HG02610 (cell line): ENCODE measurements around the gene MAP3K15.
A peak's percentile ranks its signal among the peaks of the same experiment; 100 is the strongest.

Experiments
- ATAC-seq: cut with Tn5 transposase; IDR thresholded peaks from one replicate; pipeline ENCODE4 v1.9.1; 2021; ENCODE audit warnings: mild to moderate bottlenecking, moderate library complexity; ENCODE audit not compliant: unreplicated experiment

Gene MAP3K15

GRCh38 chrX:19514791-19515614 lies at the start of gene MAP3K15:
Gene MAP3K15, minus strand, starts transcription at chrX:19515508. Its CDS starts 247 bp downstream, at chrX:19515261.
- ATAC-seq: no peak

- no peak for ATAC-seq
These were observed 49.3 kb upstream of the MAP3K15 start for GRCh38 chrX:19564606-19565005.

GRCh38 chrX:19563746-19564145 lies 48.4 kb upstream of the MAP3K15 start:
- ATAC-seq: peak; percentile 53

- ATAC-seq: peak; percentile 66
These were observed 48.0 kb upstream of the MAP3K15 start for GRCh38 chrX:19563327-19563726.

GRCh38 chrX:19560611-19561010 lies 45.3 kb upstream of the MAP3K15 start:
- ATAC-seq: no peak

- ATAC-seq: no peak
These were observed 42.5 kb upstream of the MAP3K15 start for GRCh38 chrX:19557822-19558221.

GRCh38 chrX:19556202-19556601 lies 40.9 kb upstream of the MAP3K15 start:
- ATAC-seq: peak; percentile 57

GRCh38 chrX:19555683-19556082 lies 40.4 kb upstream of the MAP3K15 start:
- no peak for ATAC-seq

- ATAC-seq: no peak
These were observed 39.9 kb upstream of the MAP3K15 start for GRCh38 chrX:19555236-19555635.

- peak; percentile 69 for ATAC-seq
These were observed 39.5 kb upstream of the MAP3K15 start for GRCh38 chrX:19554786-19555185.

GRCh38 chrX:19552793-19553192 lies 37.5 kb upstream of the MAP3K15 start:
- no peak for ATAC-seq

GRCh38 chrX:19549838-19550237 lies 34.5 kb upstream of the MAP3K15 start:
- no peak for ATAC-seq

GRCh38 chrX:19548934-19549333 lies 33.6 kb upstream of the MAP3K15 start:
- no peak for ATAC-seq

- no peak for ATAC-seq
These were observed 33.0 kb upstream of the MAP3K15 start for GRCh38 chrX:19548279-19548678.

GRCh38 chrX:19545651-19546050 lies 30.3 kb upstream of the MAP3K15 start:
- no peak for ATAC-seq

- ATAC-seq: no peak
These were observed 29.5 kb upstream of the MAP3K15 start for GRCh38 chrX:19544693-19545305.

- no peak for ATAC-seq
These were observed 28.7 kb upstream of the MAP3K15 start for GRCh38 chrX:19543951-19544381.

GRCh38 chrX:19543020-19543715 lies 27.9 kb upstream of the MAP3K15 start:
- ATAC-seq: no peak

- no peak for ATAC-seq
These were observed 26.6 kb upstream of the MAP3K15 start for GRCh38 chrX:19541931-19542330.

- ATAC-seq: no peak
These were observed 25.9 kb upstream of the MAP3K15 start for GRCh38 chrX:19541196-19541595.

GRCh38 chrX:19540076-19540475 lies 24.8 kb upstream of the MAP3K15 start:
- ATAC-seq: no peak

GRCh38 chrX:19539665-19540064 lies 24.4 kb upstream of the MAP3K15 start:
- no peak for ATAC-seq
